Coronary artery (tissue), 2 donors: ENCODE data around the gene MCM3AP.
A peak's percentile ranks its signal among the peaks of the same experiment; 100 is the strongest.
"Not testable (repeated sequence)": the region's sequence is repeated elsewhere in the genome, so short reads cannot be mapped to it uniquely, and the experiment has no call there.

Experiments
- DNase-seq: peaks from one replicate; pipeline ENCODE4 v3.0.0-alpha.2; 2017; ENCODE audit warnings: low spot score
- H3K27ac ChIP-seq, 2 donors: fragments of 200-600 bp; sonication (generic); one replicate each; pipeline ENCODE4 v1.5.1; 2016 to 2019
- H3K4me3 ChIP-seq: fragments of 200-600 bp; sonication (generic); 2 replicates; pipeline ENCODE4 v1.5.1; 2016; ENCODE audit warnings: mild to moderate bottlenecking, moderate library complexity
- TF ChIP-seq, protein P1 (sequence below): fragments of 200-600 bp; sonication (generic); IDR thresholded peaks from one replicate; pipeline ENCODE4 v1.5.1; 2019; ENCODE audit warnings: antibody characterized with exemption

Gene MCM3AP

DNA sequence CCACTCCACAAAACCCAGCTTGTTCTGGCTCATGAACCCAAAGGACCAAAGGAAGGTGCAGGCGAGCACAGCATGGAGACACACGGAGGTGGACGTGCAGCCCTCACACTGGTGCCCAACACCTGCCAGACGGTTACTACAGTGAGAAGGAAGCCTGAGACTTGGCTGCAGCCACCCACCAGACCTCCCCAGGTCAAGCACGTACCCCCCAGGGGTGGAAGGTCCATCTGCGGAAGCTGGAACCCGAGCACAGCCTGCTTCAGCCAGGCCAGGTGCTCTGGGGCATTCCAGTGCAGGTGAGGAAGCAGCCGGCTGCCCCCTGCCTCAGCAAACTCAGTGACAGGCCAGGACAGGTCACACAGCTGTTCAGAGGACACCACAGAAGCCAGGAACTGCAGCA is 40.8 kb downstream of the MCM3AP start:
- H3K27ac ChIP-seq: no peak overlapping the region
- TF ChIP-seq, protein P1, sequence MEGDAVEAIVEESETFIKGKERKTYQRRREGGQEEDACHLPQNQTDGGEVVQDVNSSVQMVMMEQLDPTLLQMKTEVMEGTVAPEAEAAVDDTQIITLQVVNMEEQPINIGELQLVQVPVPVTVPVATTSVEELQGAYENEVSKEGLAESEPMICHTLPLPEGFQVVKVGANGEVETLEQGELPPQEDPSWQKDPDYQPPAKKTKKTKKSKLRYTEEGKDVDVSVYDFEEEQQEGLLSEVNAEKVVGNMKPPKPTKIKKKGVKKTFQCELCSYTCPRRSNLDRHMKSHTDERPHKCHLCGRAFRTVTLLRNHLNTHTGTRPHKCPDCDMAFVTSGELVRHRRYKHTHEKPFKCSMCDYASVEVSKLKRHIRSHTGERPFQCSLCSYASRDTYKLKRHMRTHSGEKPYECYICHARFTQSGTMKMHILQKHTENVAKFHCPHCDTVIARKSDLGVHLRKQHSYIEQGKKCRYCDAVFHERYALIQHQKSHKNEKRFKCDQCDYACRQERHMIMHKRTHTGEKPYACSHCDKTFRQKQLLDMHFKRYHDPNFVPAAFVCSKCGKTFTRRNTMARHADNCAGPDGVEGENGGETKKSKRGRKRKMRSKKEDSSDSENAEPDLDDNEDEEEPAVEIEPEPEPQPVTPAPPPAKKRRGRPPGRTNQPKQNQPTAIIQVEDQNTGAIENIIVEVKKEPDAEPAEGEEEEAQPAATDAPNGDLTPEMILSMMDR: no peak
- DNase-seq: no peak
- no peak overlapping the region for H3K4me3 ChIP-seq

DNA sequence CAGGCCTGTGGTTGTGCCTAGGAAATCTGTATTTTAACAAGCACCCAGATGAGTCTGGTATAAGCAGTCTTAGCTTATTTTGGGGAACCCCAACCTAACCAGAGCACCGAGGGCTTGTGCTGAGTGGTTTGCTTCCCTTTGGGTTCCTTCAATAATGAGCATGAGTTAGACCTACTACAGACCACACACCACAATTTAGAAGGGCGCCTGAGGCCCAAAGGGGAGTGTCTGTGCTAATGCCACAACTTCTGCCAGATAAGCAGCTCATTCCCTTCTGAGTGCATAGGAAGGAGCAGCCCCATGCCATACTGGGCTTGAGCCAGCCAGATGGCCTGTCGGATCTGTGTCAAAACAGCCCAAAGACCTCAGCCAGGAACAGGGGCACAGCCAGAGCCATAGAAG is 41.5 kb downstream of the MCM3AP start:
- DNase-seq: no peak
- TF ChIP-seq, protein P1: no peak
- H3K4me3 ChIP-seq: no peak overlapping the region
- no peak overlapping the region for H3K27ac ChIP-seq

DNA sequence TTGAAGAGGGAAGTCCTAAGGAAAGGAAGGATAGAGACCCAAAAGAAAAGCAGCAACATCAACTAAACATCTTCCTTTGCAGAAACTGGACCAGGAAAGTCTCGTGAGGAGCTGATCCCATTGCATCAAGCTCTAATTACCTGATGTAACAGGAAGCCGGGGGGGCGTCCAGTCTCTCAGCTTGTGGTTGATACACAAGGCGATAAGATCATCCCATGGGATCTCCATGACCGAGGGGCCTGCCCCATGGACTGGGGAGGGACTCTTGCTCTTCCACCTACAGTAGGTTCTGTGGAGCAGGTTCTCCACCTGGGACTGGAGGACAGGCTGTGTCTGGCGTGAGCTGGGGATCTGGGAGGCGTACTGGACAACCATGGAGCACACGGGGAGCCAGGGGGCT is 42.1 kb downstream of the MCM3AP start:
- DNase-seq: no peak
- TF ChIP-seq, protein P1: no peak
- no peak overlapping the region for H3K27ac ChIP-seq

DNA sequence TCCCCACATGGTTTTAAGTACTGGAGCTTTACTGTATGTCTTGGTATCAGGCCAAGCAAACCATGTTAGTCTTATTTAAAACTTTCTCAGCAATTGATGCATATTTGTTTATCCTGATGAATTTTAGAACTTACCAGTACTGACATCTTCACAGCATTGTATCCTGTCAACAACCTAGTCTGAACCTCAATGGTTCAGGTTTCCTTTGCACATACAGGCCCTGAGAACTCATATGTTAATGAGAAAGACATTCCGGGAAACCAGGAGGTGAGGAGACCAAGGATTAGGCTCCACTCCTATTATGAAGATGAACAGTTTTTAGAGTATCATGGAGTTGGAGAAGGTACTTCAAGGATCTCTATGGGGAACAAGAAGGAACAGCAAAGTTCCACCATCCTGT is 43.8 kb downstream of the MCM3AP start:
- H3K4me3 ChIP-seq, H3K27ac ChIP-seq, DNase-seq: not testable (repeated sequence)

More for the DNA sequence above, 42.1 kb downstream of the MCM3AP start:
- no peak overlapping the region for H3K4me3 ChIP-seq

DNA sequence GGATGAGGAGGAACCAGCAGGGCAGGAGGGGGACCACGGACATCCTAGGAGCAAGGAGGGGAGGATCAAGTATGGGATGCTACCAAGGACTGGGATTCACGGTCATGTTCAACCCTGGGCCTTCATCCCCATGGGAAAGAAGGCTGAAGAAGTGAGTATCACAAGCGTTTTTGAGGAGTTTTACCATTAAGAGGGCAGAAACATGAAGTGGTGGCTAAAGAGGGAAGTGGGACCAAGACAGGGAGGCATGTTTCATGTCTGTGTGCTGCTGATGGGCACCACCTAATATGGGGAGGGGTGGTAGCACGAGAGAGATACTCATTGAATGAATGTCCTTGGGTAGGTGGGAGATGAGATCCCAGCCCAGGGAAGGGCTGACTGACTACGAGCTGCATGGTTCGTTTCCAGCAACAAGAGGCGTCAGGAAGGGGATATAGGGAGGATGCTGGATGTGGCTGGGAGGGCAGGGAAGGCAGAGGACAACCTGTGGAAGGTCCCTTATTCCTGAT is 45.5 kb downstream of the MCM3AP start:
- Histone ChIP-seq H3K4me3 (no peak overlapping the region), H3K27ac (no peak overlapping the region)
- TF ChIP-seq, protein P1: no peak
- DNase-seq: no peak

DNA sequence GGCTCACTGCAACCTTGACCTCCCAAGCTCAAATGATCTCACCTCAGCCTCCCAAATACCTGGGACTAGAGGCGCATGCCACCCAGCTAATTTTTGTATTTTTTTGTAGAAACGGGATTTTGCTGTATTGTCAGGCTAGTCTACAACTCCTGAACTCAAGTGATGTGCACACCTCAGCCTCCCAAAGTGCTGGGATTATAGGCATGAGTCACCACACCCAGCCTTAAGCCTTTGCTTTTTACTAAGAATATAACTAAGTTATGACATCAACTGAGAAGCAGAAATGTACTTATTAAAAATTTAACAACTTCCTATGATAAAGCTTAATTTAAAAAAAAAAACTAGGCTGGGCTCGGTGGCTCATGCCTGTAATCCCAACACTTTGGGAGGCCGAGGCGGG is 47.9 kb downstream of the MCM3AP start:
- DNase-seq: no peak
- TF ChIP-seq, protein P1: no peak
- Histone ChIP-seq H3K4me3 (no peak overlapping the region), H3K27ac (no peak overlapping the region)

DNA sequence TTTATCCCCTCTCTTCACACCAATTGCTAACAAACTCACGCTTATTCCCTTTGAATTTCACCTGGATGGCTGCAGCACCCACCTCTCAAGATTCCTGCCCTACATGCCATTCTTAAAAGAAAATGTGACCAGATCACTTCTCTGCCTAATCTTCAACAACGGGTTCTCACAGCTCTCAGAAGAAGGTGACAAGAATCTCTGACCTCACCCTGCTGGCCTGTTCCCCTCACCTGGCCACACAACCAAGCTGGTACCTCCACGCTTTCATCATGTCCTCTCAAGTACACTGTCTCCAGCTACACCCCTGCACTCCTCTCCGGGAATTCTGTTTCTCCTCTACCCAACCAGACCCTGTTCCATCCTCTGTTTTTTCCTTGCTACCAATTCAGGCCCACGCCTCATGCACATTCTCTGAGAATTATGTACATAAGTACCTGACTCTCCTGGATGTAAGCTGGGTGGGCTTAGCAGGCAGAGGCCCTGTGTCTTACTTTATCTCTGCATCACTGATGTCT is 50.9 kb downstream of the MCM3AP start:
- DNase-seq: no peak
- H3K27ac ChIP-seq: no peak overlapping the region
- TF ChIP-seq, protein P1: no peak
- no peak overlapping the region for H3K4me3 ChIP-seq

DNA sequence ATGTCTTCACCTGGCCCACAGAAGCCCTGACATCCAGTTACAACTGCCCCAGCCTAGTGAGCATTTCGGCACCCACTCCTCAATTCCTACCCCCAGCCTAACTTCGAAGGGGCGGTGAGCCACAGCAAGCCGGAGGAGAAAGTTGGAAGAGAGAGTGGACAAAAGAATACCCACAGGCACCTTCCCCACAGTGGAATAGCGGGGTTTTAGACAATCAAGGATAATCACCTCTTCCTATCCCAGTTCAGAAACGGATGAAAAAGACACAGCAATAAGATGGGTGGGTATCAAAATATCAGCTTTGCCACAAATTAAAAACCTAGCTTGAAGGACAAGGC is 55.5 kb downstream of the MCM3AP start:
- TF ChIP-seq, protein P1: no peak
- Histone ChIP-seq H3K4me3 (peak overlapping the region; percentile 96), H3K27ac (peak overlapping the region in 1 of 2 donors; percentile 88)
- no peak for DNase-seq
